Glutamatergic neuron (in vitro differentiated cells): ENCODE results near the gene EPHA3. TPM values are rescaled to one million over a fixed set of nuclear protein-coding genes. Genes with fewer than 3 reads are reported as not detected.

Experiments used
- DNase-seq: peaks from one replicate; pipeline ENCODE4 v3.0.0; 2022
- H3K27ac Mint-ChIP-seq: one replicate; pipeline ENCODE4 v1.8.0; 2020; ENCODE audit warnings: mild to moderate bottlenecking, mixed read lengths, inconsistent platforms; ENCODE audit not compliant: unreplicated experiment
- H3K27me3 Mint-ChIP-seq: one replicate; pipeline ENCODE4 v1.8.0; 2020; ENCODE audit warnings: mild to moderate bottlenecking, moderate library complexity, mixed read lengths, inconsistent platforms; ENCODE audit not compliant: unreplicated experiment
- H3K36me3 Mint-ChIP-seq: one replicate; pipeline ENCODE4 v1.8.0; 2020; ENCODE audit warnings: mild to moderate bottlenecking, mixed read lengths, inconsistent platforms; ENCODE audit not compliant: unreplicated experiment
- H3K4me1 Mint-ChIP-seq: one replicate; pipeline ENCODE4 v1.8.0; 2020; ENCODE audit warnings: mild to moderate bottlenecking, low read depth, mixed read lengths, inconsistent platforms; ENCODE audit not compliant: unreplicated experiment
- H3K4me3 Mint-ChIP-seq: one replicate; pipeline ENCODE4 v1.8.0; 2020; ENCODE audit warnings: mild to moderate bottlenecking, mixed read lengths, inconsistent platforms; ENCODE audit not compliant: unreplicated experiment
- H3K9me3 Mint-ChIP-seq: one replicate; pipeline ENCODE4 v1.8.0; 2020; ENCODE audit warnings: mild to moderate bottlenecking, moderate library complexity, mixed read lengths, inconsistent platforms; ENCODE audit not compliant: unreplicated experiment
- total RNA-seq: library from RNA; stranded (reverse); fragmentation: NEBNext Ultra II Directional; extraction: Animal tissue kit (Norgen Biotek cat#: 25700); gene quantifications from one replicate; pipeline ENCODE4 v1.2.1, GENCODE V29; 2021; ENCODE audit not compliant: unreplicated experiment
- TF ChIP-seq, protein P1 (sequence below): fragments of 200-600 bp; sonication (generic); IDR thresholded peaks from one replicate; pipeline ENCODE4 v1.5.0; 2021; ENCODE audit not compliant: partially characterized antibody, unreplicated experiment

The EPHA3 gene
- total RNA-seq, 1 donor from 2014 or later, result 9.9 TPM

DNA sequence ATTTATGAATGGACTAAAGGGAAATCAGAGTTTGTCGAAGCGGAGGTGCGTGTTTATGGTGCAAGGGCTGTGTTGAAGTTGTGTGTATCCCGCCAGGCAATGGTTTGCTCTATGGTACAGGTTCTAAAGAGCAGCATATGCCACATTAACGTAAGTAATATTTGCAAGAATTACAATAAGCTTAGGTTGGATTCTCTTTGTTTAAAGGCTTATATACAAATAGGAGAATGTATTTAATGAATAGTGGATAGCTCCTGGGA lies 800 bp downstream of the EPHA3 start:
- Mint-ChIP-seq H3K4me3 (peak overlapping the region; percentile 91), H3K27ac (peak overlapping the region; percentile 14)
- TF ChIP-seq, protein P1, sequence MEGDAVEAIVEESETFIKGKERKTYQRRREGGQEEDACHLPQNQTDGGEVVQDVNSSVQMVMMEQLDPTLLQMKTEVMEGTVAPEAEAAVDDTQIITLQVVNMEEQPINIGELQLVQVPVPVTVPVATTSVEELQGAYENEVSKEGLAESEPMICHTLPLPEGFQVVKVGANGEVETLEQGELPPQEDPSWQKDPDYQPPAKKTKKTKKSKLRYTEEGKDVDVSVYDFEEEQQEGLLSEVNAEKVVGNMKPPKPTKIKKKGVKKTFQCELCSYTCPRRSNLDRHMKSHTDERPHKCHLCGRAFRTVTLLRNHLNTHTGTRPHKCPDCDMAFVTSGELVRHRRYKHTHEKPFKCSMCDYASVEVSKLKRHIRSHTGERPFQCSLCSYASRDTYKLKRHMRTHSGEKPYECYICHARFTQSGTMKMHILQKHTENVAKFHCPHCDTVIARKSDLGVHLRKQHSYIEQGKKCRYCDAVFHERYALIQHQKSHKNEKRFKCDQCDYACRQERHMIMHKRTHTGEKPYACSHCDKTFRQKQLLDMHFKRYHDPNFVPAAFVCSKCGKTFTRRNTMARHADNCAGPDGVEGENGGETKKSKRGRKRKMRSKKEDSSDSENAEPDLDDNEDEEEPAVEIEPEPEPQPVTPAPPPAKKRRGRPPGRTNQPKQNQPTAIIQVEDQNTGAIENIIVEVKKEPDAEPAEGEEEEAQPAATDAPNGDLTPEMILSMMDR, result no peak

DNA sequence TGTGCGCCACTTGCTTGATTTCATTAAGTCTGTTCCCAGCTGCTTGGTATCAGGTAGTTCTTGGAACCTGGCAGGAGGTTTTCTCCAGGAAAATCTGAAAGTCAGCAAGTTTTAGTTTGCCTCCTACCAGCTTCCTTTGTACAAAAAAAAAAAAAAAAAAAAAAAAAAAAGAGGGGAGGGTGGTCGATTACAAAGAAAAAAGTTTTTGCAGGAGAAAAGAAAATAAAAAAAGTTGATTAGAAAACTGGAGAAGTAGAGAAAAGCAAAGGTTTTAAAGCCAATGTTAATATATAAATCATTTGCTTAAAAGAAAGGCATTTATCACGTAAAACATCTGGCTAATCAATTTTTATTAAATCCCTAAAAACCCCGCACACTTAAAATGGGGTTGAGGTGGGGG lies 5.9 kb downstream of the EPHA3 start:
- no peaks in the 10 kb centered on the region for H3K36me3 Mint-ChIP-seq
- H3K27me3 Mint-ChIP-seq, result peaks cover 3% of the 10 kb centered on the region
- peaks cover 5% of the 10 kb centered on the region for H3K4me1 Mint-ChIP-seq
- H3K9me3 Mint-ChIP-seq, result no peaks in the 10 kb centered on the region
- H3K27ac Mint-ChIP-seq, result no peak overlapping the region
- no peak overlapping the region for H3K4me3 Mint-ChIP-seq
- no peak for DNase-seq
- TF ChIP-seq, protein P1, result no peak

More for the DNA sequence above, 800 bp downstream of the EPHA3 start:
- Mint-ChIP-seq H3K36me3 (no peaks in the 10 kb centered on the region), H3K9me3 (no peaks in the 10 kb centered on the region), H3K4me1 (peaks cover 5% of the 10 kb centered on the region), H3K27me3 (no peaks in the 10 kb centered on the region)
- no peak for DNase-seq

DNA sequence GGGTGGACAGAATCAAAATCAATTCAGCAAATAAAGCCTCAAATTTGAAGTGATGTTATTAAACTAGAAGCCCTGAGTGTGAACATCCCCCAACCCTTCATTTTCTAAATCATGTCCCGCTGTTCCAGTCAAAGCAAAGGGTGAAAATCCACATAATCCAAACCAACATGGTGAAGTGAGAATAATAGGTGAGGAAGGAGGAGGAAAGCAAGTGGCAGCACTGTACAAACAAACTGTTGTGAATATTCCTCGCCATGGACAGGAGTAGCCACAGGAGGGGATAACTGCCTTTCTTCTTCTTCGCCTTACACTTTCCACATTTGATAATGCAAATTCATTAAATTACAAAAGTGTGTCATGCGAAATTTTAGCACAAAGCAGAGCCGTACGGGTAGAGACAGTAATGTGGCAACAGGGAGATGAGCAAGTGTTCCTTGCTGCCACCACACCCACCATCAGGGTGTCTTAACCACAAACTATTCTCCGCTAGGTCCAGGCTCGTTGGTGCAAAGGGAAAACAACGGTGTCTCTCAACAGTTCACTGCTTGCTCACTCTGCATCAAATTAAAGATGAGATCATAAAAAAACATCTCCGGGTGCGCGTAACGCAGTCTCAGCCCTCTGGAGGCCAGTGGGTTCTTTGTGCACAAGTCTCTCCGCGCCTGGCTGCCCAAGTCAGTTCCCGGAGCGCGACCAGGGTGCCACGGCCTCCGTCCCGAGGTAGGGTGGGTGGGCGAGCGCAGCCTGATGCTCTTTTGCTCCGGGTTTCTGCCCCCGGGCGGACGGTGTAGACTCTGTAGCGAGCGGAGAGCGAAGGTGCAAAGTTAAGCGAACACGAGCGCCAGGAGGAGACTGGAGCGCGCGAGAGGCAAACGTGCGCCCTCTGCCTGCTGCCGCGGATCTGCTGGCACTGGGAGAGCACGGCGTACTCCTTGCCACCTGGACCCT lies 6.7 kb downstream of the EPHA3 start:
- Mint-ChIP-seq H3K27me3 (peaks cover 3% of the 10 kb centered on the region), H3K9me3 (no peaks in the 10 kb centered on the region), H3K27ac (peak overlapping the region; percentile 94), H3K4me3 (peak overlapping the region; percentile 95), H3K36me3 (no peaks in the 10 kb centered on the region), H3K4me1 (peaks cover 5% of the 10 kb centered on the region)
- TF ChIP-seq, protein P1, result peak; percentile 54
- peak; percentile 86 for DNase-seq

DNA sequence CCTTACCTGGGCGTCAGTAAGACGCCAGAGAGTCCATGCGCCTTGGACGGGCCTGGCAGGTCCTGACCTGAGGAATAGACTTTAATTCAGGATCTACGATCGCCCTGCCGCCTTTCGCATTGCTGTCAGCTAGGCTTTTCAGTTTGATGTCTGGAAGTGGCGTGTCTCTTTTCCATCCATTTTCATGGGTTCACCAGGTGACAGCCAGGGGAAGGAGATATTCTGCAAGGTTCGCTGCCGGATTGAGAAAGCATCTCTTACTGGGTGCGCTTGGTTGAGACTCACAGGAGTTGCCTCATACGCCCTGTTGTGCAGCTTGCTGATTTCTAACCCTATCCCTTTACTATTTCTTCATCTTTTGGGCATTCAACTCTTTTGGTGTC lies 7.4 kb downstream of the EPHA3 start:
- TF ChIP-seq, protein P1, result no peak
- DNase-seq, result no peak
- Mint-ChIP-seq H3K4me1 (peaks cover 5% of the 10 kb centered on the region), H3K9me3 (no peaks in the 10 kb centered on the region), H3K36me3 (no peaks in the 10 kb centered on the region), H3K27ac (no peak overlapping the region), H3K4me3 (peak overlapping the region; percentile 95), H3K27me3 (peaks cover 3% of the 10 kb centered on the region)

DNA sequence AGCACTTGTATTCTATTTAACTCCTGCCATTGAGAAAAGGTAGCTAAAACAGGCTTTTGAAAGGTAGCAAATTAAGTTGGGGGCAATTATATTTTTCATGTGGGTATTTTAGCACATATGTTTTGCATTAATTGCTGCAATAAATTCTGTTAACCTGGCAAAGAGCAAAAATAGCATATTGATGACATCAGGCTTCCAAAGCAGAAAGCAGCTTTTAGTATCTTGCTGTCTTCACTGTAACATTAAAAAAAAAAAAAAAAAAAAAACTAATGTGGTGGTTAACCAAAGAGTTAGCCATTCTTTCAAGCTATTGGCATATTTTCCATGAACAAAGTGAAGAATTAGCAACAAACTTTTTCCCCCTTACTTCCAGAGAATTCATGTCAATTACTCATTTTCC lies 9.1 kb downstream of the EPHA3 start:
- peaks cover 3% of the 10 kb centered on the region for H3K27me3 Mint-ChIP-seq
- H3K36me3 Mint-ChIP-seq, result no peaks in the 10 kb centered on the region
- H3K4me3 Mint-ChIP-seq, result no peak overlapping the region
- no peak for DNase-seq
- H3K27ac Mint-ChIP-seq, result no peak overlapping the region
- peaks cover 5% of the 10 kb centered on the region for H3K4me1 Mint-ChIP-seq
- TF ChIP-seq, protein P1, result no peak
- H3K9me3 Mint-ChIP-seq, result no peaks in the 10 kb centered on the region
